Stimulated activated memory B cell treated with anti-CD40 and anti-IgM and Interleukin-4, amounts not matched to agents 10 μg/mL and 1 μg/mL and 100 μg/mL, for 72 hours (primary cell): ENCODE measurements around the gene TADA1.
"Not testable (repeated sequence)": the region's sequence is repeated elsewhere in the genome, so short reads cannot be mapped to it uniquely, and the experiment has no call there.

Experiments used
- ATAC-seq: fragments of 150-1000 bp; cut with Tn5 transposase; 2 replicates; pipeline ENCODE4 v1.10.0; 2021
- H3K27ac Mint-ChIP-seq: one replicate; pipeline ENCODE4 v1.8.0; 2022; ENCODE audit warnings: mild to moderate bottlenecking, mixed read lengths
- H3K27me3 Mint-ChIP-seq: one replicate; pipeline ENCODE4 v1.8.0; 2022; ENCODE audit warnings: mixed read lengths
- H3K36me3 Mint-ChIP-seq: one replicate; pipeline ENCODE4 v1.8.0; 2022; ENCODE audit warnings: mixed read lengths
- H3K4me1 Mint-ChIP-seq: one replicate; pipeline ENCODE4 v1.8.0; 2022; ENCODE audit warnings: mixed read lengths
- H3K4me3 Mint-ChIP-seq: one replicate; pipeline ENCODE4 v1.8.0; 2022; ENCODE audit warnings: mild to moderate bottlenecking, moderate library complexity, mixed read lengths
- H3K9me3 Mint-ChIP-seq: one replicate; pipeline ENCODE4 v1.8.0; 2022; ENCODE audit warnings: mixed read lengths

Gene TADA1

GRCh38 chr1:166840309-166841274, 35.5 kb downstream of the TADA1 start:
- ATAC-seq = no peak
- no peaks in the 10 kb centered on the region for H3K27me3 Mint-ChIP-seq
- peaks cover 59% of the 10 kb centered on the region for H3K4me1 Mint-ChIP-seq

GRCh38 chr1:166839600-166840308, 36.3 kb downstream of the TADA1 start:
- Mint-ChIP-seq H3K27ac (peak overlapping the region; percentile 96), H3K9me3 (no peaks in the 10 kb centered on the region), H3K36me3 (peaks cover 44% of the 10 kb centered on the region), H3K4me3 (peak overlapping the region; percentile 83), H3K4me1 (peaks cover 53% of the 10 kb centered on the region), H3K27me3 (no peaks in the 10 kb centered on the region)
- peak; percentile 65 for ATAC-seq

More at GRCh38 chr1:166840309-166841274, 35.5 kb downstream of the TADA1 start:
- Mint-ChIP-seq H3K36me3 (peaks cover 51% of the 10 kb centered on the region), H3K9me3 (no peaks in the 10 kb centered on the region), H3K4me3 (peak overlapping the region; percentile 83), H3K27ac (peak overlapping the region; percentile 96)

GRCh38 chr1:166838766-166839599, 37.1 kb downstream of the TADA1 start, which contains the start of gene POGK:
Gene POGK, plus strand, starts transcription at chr1:166839475. Its CDS starts 1,482 bp downstream, at chr1:166840957.
- peaks cover 36% of the 10 kb centered on the region for H3K36me3 Mint-ChIP-seq
- H3K27me3 Mint-ChIP-seq = no peaks in the 10 kb centered on the region
- peak within 1 kb of the TSS; percentile 96 for H3K27ac Mint-ChIP-seq
- H3K4me1 Mint-ChIP-seq = peaks cover 45% of the 10 kb centered on the region
- H3K4me3 Mint-ChIP-seq = peak within 1 kb of the TSS; percentile 87
- no peaks in the 10 kb centered on the region for H3K9me3 Mint-ChIP-seq
- peak; percentile 98 for ATAC-seq

- H3K9me3 Mint-ChIP-seq = no peaks in the 10 kb centered on the region
- H3K36me3 Mint-ChIP-seq = peaks cover 14% of the 10 kb centered on the region
- H3K27ac Mint-ChIP-seq = no peak overlapping the region
- no peak for ATAC-seq
- H3K4me1 Mint-ChIP-seq = peaks cover 31% of the 10 kb centered on the region
- peaks cover 12% of the 10 kb centered on the region for H3K27me3 Mint-ChIP-seq
- H3K4me3 Mint-ChIP-seq = no peak overlapping the region
Observed at GRCh38 chr1:166836733-166837132, 39.3 kb downstream of the TADA1 start.

- H3K4me1 Mint-ChIP-seq, H3K27ac Mint-ChIP-seq, H3K4me3 Mint-ChIP-seq, H3K36me3 Mint-ChIP-seq, ATAC-seq: not testable (repeated sequence)
- Mint-ChIP-seq H3K27me3 (peaks cover 31% of the 10 kb centered on the region), H3K9me3 (peaks cover 18% of the 10 kb centered on the region)
Observed at GRCh38 chr1:166829762-166830161, 46.3 kb downstream of the TADA1 start.

GRCh38 chr1:166827426-166827825, 48.6 kb downstream of the TADA1 start:
- Mint-ChIP-seq H3K4me1 (no peaks in the 10 kb centered on the region), H3K27ac (no peak overlapping the region), H3K9me3 (peaks cover 18% of the 10 kb centered on the region), H3K27me3 (peaks cover 30% of the 10 kb centered on the region), H3K36me3 (no peaks in the 10 kb centered on the region), H3K4me3 (no peak overlapping the region)
- no peak for ATAC-seq

GRCh38 chr1:166822385-166822784, 53.7 kb downstream of the TADA1 start:
- Mint-ChIP-seq H3K27ac (no peak overlapping the region), H3K9me3 (peaks cover 17% of the 10 kb centered on the region), H3K4me1 (no peaks in the 10 kb centered on the region), H3K36me3 (no peaks in the 10 kb centered on the region), H3K4me3 (no peak overlapping the region), H3K27me3 (peaks cover 34% of the 10 kb centered on the region)
- no peak for ATAC-seq

GRCh38 chr1:166819974-166820373, 56.1 kb downstream of the TADA1 start:
- H3K4me3 Mint-ChIP-seq = no peak overlapping the region
- peaks cover 12% of the 10 kb centered on the region for H3K9me3 Mint-ChIP-seq
- no peak overlapping the region for H3K27ac Mint-ChIP-seq
- no peaks in the 10 kb centered on the region for H3K4me1 Mint-ChIP-seq
- ATAC-seq = no peak
- peaks cover 27% of the 10 kb centered on the region for H3K27me3 Mint-ChIP-seq
- H3K36me3 Mint-ChIP-seq = no peaks in the 10 kb centered on the region

GRCh38 chr1:166814611-166815010, 61.5 kb downstream of the TADA1 start:
- H3K27ac Mint-ChIP-seq = no peak overlapping the region
- H3K36me3 Mint-ChIP-seq = no peaks in the 10 kb centered on the region
- H3K9me3 Mint-ChIP-seq = peaks cover 3% of the 10 kb centered on the region
- H3K4me3 Mint-ChIP-seq = no peak overlapping the region
- no peaks in the 10 kb centered on the region for H3K4me1 Mint-ChIP-seq
- H3K27me3 Mint-ChIP-seq = peaks cover 38% of the 10 kb centered on the region
- ATAC-seq = no peak

- Mint-ChIP-seq H3K9me3 (peaks cover 3% of the 10 kb centered on the region), H3K27ac (no peak overlapping the region), H3K4me1 (no peaks in the 10 kb centered on the region), H3K4me3 (no peak overlapping the region), H3K27me3 (peaks cover 38% of the 10 kb centered on the region), H3K36me3 (no peaks in the 10 kb centered on the region)
- no peak for ATAC-seq
Observed at GRCh38 chr1:166813508-166814223, 62.4 kb downstream of the TADA1 start.

- H3K27ac Mint-ChIP-seq = no peak overlapping the region
- ATAC-seq = no peak
- peaks cover 26% of the 10 kb centered on the region for H3K27me3 Mint-ChIP-seq
- H3K4me3 Mint-ChIP-seq = no peak overlapping the region
- peaks cover 3% of the 10 kb centered on the region for H3K9me3 Mint-ChIP-seq
- no peaks in the 10 kb centered on the region for H3K36me3 Mint-ChIP-seq
- H3K4me1 Mint-ChIP-seq = no peaks in the 10 kb centered on the region
Observed at GRCh38 chr1:166811691-166812090, 64.4 kb downstream of the TADA1 start.

GRCh38 chr1:166808952-166809351, 67.1 kb downstream of the TADA1 start:
- Mint-ChIP-seq H3K36me3 (no peaks in the 10 kb centered on the region), H3K4me3 (no peak overlapping the region), H3K27ac (no peak overlapping the region), H3K27me3 (peaks cover 26% of the 10 kb centered on the region), H3K9me3 (peaks cover 3% of the 10 kb centered on the region), H3K4me1 (no peaks in the 10 kb centered on the region)
- no peak for ATAC-seq
